GM21723 (cell line): ENCODE measurements around the gene PBX1.

Source experiments
- ATAC-seq: cut with Tn5 transposase; IDR thresholded peaks from one replicate; pipeline ENCODE4 v1.9.1; 2021; ENCODE audit warnings: mild to moderate bottlenecking, moderate library complexity; ENCODE audit not compliant: unreplicated experiment

PBX1 gene

DNA sequence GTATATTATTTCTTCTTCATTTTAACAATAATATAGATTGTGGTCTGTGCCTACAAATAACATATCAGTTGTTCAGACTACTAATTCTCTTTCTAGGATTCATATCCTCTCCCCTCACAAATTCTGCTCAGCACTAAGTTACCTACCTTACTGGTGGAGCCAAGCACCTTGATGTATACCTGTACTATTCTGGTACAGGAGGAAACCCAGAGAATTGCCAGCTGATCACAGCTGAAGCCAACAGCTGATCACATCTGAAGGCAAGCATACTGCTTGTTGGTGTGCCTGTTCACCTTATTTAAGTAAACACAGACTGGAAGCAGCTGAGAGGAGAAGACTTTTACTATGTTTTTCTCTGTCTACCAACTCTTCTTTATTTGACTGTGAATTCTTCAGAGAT is 101.8 kb downstream of the PBX1 start:
- no peak for ATAC-seq

DNA sequence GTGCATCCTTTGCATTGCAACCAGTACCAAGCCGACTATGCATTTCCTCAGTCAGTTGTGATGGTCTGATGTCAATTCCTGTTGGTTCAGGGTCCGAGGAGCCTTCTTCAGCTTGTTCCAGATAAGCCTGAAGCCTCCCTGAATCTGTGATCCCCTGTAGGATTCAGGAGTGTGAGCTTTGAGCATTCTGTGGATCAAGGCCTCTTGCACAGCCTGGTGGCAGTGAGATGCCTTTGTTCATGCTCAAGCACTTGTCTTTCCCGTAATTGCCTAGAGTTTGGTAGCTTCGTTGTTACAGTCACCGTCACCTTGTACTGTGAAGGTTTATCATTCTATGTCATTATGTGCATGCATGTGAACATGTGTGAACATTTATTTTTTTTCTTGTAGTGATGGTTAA is 103.5 kb downstream of the PBX1 start:
- ATAC-seq, result no peak

DNA sequence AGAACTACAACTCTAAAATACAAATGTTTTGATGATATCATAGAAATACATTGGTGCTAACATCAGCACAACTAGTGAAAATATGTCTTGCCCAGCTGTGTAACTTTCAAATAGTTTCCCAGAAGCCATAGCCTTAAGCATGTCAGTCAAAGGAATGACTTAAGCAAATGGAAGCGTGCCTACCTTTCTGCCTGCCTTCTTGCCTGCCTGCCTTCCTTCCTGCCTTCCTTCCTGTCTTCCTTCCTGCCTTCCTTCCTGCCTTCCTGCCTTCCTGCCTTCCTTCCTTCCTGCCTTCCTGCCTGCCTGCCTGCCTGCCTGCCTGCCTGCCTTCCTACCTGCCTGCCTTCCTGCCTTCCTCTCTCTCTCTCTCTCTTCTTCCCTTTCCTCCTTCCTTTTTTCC is 104.0 kb downstream of the PBX1 start:
- ATAC-seq, result no peak

DNA sequence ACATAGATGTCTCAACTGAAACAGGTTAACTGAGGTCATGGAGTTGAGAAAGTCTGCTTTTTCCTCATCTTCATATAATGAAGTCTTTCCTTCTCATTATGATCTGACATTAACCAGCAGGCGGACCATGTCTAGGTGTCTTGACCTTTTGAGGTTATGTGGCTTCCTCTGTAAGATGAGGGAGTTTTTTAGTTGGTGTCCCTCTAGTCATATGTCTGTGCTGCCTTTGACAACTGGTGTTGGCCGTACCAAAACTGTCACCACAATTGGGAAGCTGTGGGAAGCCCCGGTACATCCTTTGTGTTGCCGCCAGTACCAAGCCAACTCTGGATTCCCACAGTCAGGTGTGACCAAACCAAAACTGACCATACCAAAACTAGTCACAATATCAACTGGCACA is 105.1 kb downstream of the PBX1 start:
- ATAC-seq, result no peak

DNA sequence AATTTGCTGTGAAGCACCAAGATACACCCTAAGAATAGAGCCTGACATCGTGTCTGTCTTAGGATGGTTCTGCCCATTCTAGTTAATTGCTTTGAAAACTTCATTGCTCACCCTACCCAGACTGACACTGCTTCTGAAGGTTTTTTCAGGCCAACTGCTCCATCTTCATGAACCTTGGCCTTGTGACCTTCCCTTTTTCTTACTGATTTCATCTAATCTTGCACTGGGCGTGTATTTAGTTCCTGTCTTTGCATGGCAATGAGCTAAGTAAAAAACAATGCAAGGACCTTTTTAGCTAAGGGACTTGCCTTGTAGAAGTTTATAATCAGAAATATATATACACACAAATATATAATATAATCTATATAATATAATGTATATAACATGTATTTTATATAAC is 108.0 kb downstream of the PBX1 start:
- ATAC-seq, result no peak

DNA sequence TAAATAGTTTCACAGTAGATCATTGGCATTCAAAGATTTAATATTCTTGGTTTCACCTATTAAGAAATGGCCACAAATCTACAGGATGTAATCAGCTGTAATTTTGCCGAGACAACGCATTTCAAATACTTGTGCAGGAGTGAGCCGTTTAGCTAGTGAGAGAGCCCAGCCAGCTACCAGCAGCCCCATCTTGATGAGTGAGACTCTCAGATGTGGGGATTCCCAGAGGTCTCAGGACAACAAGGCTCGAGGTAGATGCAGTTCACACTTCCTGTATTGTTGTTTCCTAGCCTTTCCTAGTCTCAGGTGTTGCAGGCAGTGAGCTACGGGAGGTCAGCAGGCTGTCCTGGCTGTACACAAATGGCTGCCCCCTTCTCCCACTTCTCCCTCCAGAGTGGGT is 108.6 kb downstream of the PBX1 start:
- ATAC-seq, result no peak

DNA sequence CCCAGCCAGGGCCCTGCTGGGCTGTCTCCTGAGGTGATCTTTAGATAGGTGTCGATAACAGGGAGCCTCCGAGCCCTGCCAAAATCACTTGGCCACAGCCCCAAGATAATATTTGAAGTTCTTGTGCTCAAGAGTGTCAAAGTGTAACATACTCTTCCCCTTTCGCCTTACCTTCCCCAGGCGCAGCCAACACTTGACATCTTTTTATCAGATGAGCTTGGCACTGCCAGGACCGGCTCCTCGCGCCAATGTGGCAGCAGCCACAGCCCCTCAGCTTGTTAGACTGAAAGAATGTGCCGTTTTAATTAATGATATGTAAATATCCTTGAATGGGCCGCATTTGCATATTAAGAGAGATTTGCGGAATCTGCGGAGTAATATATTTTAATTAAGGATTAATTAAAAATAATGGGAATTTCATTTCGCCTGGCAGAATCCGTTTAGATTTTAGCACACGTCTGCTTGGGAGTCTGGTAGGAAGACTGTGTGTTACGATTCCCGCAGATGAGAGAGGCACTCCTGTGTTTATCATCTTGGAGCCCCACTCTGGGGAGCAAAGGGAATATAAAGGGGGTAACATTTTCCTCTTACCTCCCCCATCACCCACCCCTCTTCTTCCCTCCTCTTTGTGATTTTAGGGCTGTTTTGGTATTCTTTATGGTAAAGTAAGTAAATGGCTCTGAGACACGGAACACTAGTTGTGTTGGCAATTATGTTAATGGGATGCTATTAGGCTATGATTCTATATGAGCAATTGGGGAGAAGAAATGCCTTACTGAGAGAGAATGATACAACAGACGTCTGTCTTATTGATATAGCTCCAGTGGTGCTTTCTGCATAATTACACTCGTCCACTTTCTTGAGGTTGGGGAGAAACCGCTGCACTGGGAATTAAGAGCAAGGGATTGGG is 109.8 kb downstream of the PBX1 start:
- ATAC-seq, result no peak

DNA sequence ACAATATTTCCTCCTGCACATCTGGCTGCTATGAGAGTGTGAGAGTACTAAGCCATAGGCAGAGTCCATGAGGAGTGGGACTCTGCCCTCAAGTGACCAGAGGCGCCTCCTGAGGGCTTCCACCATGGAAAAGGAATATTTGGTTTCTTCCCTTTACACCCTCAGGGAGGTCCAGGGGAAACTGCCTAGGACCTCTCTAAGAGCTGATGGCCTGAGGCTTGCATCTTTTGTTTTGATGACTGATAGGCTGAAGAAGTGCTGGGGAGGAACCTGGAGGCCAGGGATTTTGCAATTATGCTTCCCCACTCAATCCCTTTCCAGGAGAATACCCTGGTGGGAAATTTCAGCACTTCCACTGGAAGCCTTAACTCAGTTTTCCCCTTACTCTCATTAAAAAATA is 111.0 kb downstream of the PBX1 start:
- no peak for ATAC-seq

DNA sequence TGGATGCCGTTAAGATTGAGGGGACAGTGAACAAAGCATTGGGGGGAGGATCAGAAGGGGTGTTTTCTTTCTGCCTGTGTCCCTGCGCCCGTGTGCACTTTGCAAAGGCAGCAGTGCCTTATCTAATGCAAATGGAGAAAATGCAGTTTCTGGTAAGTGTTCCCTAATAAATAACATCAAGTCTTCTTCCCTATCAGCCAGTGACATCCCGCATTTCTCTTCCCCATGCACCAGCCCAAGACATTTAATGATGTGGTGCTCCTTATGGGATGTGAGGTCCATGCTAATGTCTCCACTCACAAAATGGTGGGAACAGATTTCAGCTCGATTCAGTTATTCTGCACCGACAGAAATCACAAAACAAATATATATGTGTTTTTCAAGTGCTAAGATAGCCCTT is 111.8 kb downstream of the PBX1 start:
- no peak for ATAC-seq

DNA sequence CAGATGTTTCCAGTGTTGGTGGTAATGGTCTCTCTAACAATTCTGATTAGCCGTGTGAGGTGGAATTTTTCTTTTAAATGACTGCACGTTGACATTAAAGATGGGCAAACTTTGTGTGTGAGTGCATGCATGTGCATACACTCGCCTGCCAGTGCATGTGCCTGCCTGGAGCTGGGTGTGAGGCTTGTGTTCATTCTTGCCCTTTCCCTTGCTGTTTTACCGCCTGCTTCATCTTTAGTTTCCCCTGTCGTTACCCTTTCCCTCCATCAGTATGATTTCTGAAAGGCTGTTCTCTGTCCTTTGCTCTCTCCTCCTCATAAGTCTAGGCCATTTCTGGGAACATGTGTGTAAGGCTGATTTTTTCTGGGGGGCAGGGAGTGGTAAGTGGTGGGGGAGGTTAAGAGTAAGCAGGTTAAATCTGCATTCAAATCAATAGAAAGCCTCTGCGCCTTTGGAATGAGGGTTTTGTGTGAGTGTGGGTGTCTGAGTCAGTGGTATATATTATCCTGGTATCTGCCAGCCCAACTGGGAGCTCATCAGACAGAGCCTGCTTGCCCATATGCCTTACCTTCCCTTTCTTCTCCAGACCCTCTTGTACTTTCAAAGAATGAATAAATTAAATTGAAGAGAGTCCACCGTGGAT is 112.5 kb downstream of the PBX1 start:
- no peak for ATAC-seq

DNA sequence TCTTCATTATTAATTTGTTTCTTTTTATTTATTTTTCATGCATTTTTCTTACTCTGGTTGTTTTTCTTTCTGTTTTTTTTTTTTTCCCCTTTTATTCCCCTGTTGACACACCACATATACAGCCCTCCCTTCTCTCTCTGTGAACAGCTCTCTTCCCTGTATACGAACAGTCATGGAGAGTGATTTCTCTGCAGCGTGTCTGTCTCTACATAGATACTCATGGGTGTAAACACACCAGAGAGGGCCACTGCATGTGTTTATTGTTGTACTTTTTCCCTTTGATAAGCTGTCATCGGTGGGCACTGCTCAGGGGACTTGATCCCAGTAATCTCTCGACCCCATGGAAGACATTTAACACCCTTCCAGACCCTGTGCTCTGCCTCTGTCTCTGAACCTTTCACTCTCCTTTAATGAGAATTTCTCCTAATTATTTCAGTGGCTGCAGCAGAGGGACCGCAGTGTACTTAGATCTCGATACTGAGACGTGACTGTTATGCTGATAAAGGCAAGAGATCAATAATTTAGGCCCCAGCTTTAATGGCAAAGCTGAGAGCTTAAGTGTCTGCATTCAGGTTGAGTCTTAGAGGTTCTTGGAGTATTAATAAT is 113.1 kb downstream of the PBX1 start:
- no peak for ATAC-seq

DNA sequence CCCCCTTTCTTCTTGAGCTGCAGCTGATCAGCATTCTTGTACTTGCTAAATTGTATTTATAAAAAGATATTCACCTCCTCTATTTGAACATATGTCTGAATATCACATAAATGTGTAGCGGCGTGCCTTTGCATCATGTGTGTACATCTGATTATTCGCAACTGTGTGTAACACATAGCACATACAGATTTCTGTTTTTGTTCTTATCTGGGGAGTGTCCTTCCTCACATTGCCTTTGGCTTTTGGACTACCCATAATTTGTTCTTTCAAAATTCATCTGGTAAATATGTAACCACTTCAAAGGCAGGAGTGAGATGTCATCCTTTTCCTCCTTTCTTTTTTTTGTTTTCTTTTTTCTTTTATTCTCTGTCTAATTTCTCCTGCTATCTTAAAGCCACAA is 113.6 kb downstream of the PBX1 start:
- ATAC-seq, result no peak

DNA sequence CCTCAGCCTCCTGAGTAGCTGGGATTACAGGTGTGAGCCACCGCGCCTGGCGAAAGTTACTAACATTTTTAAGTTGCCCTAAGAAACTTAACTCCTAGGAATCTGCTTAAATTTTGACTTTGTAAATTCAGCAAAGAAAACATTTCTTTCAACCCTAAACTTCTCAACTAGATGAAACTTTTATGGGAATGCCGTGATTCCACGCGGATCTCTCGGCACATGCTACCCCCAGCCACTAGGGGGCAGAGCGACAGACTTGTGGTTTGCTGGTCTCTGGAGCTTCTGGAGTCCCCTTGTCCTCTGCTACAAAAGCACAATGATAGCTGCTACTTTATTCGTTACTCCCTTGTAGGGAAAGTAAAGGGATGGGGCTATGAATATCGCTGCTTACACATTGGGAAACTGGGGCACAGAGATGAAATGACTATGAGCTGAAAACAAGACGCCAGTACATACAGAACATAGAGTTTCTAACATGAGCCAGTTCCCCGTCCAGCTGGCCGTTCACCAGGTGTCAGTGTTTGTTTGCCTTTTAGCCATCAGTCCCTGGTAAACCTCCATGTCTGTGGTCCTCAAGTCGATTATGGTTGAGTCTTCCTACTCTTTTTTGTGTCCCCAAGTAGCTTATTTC is 114.7 kb downstream of the PBX1 start:
- no peak for ATAC-seq

DNA sequence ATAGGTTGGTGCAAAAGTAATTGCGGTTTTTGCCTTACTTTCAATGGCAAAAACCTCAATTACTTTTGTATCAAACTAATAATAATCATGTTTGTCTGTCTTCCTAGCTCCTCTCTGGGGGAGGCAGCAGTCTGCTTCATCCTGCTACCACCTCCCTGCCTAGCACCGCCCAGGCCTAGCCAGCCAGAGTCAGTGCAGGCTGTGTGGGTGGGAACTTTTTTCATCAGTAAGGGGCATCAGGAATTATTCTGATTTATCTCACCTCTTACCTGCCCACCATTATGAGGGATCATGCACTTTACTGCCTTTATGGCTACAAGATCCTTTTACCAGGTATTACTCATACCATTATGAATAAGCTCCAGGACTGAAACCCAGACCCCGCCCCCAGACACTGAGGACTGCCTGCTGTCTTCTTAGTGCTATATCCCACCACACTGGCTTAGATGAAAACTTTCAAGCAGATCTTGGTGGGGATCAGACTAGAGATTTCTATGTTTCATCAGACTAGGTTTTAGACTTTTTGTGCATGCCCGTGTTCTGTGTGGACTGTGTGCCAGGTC is 116.4 kb downstream of the PBX1 start:
- ATAC-seq, result no peak

DNA sequence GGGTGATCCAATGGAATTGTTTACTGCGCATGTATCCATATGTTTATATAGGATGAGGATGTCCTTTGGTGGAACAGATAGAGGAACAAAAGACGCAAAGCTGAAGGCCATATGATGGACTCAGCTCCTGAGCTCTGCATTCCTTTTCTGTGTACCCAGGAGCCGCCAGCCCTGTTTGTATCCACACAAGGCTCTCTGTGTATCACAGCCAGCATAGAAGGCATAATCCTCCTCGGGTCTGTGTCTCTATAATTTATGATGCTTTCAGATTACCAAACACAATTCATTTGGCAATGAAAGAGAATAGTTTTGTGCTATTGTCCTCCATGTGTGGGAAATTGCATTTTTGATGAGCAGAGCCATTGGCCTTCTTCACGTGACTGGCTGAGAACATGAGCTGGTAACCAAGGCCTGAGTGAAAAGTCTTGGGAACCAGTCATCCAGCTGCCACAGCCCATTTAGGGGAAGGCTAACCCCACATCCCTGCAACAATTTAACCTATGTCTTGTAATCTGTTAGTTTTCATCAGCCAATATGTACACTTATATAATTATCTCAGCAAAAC is 119.2 kb downstream of the PBX1 start:
- ATAC-seq, result no peak

DNA sequence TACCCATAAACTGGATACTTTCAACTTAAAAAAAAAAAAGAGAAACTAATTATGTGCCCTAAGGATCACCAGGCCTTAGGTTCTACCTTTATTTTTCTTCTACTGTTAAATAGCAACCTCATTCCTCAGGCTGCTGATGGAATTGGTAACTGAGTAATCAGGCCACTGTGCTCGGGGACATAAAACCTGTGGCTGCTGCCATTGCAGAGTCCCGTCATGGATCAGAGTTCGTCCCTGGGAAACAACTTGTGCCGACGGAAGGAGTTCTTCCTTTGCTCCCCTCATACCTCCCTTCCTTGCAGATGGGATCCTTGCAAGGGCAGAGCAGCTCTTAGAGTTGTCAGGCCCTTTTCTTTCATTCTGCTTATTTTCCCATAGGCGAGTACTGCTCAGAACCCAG is 123.6 kb downstream of the PBX1 start:
- no peak for ATAC-seq

DNA sequence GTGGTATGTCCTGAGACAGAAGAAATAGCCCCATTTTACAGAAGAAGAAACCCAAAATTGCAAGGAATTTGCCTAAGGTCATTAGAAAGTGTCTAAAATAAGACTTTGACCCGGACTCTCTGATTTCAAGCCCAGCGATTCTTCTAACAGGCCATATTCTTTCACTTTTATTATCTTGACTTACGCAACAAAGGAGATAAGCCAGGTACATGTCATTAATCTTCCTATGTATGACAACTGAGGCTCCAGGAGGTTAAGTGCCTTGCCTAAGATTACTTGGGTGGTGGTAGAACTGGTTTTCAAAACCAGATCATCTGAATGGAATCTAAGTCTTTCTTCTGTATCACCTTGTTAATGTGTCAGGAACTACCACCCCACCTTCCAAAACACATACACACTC is 124.3 kb downstream of the PBX1 start:
- ATAC-seq, result no peak

DNA sequence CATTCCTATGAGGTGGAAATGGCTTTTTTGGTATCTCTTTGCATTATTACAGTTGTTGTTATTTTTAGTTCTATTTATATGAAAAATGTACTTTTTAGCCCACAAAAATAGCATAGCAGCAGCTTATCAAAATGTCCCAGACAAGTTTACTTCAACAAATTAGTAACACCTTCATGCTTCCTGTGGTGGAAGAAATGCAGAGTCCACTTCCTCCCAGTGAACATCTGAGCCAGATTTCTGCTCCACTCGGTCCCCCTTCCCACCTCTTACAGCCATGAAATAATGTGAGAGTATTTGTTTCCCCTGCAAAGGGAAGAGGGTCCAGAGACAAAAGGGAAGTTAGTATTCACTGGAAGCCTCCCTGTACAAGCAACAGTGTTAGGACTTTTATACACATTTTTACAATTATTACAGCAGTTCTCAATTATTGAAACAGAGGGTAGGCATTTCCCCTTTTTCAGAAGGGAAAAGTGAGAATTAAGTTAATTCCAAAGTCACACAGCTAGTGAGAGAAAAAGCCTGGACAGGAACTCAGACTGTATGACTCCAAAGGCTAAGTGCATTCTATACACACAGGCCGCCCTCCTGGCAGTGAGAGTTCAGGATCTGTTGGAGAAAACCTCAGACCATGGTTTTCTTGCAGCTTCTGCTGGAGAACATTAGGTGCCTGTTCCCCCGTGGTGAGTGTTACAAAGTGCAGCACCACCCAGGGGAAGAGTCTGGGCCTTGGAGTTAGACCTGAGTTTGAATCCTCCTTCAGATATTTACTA is 126.5 kb downstream of the PBX1 start:
- ATAC-seq, result no peak

DNA sequence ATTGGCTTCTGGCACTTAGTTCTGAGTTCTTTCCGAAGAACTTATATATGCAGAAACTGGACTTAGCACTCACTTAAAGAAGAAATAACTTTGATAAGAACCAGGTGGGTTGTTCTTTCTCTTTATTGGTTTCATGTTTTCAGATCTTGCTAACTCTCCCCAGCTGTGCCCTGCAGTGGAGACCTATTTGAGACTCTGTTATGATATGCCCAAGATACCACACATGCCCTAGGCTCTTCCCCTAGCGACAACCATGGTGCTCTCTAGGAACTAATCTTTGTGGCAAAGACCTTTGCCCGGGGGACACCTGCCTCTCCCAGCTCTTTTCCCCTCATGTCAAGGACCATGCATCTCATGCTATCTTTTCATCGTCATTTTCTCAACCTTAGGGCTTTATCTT is 128.8 kb downstream of the PBX1 start:
- no peak for ATAC-seq

DNA sequence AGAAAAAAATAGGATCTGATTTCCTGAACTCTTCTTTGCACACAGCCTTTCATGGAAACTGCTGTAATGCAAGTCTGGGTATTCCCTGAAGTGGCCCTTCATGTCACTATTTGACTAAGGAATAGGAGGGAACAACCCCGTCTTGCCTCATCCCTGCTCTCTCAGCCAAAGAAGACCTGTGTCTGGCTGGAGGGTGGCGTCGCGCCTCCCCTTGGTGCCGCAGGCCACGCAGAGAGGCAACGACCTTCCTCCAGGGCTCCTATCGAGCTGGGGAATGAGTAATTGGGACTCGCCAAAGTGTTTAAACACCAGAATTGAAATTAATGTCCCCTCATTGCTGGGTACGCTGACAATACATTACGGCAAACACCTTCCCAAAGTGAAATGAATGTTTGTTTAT is 129.8 kb downstream of the PBX1 start:
- no peak for ATAC-seq
